GM23338 (cell line): ENCODE measurements around the gene KIAA1328. TPM values are rescaled to one million over a fixed set of nuclear protein-coding genes. Genes with fewer than 3 reads are reported as not detected.

Experiments used
- ATAC-seq: fragments of 200-7000 bp; cut with Tn5 transposase; 3 replicates; pipeline ENCODE4 v1.9.1; 2020
- DNase-seq: peaks from one replicate; pipeline ENCODE4 v3.0.0-alpha.2; 2015; ENCODE audit warnings: low spot score
- H2AFZ ChIP-seq: fragments of 200-600 bp; sonication (generic); 2 replicates; pipeline ENCODE4 v1.8.0; 2016; ENCODE audit warnings: antibody characterized with exemption, mild to moderate bottlenecking, moderate library complexity
- H3F3A ChIP-seq: fragments of 200-600 bp; sonication (generic); replicated peaks from 2 replicates; pipeline ENCODE4 v1.8.0; 2017; ENCODE audit warnings: antibody characterized with exemption, mixed run types, low read depth
- H3K27ac ChIP-seq: fragments of 200-600 bp; sonication (generic); 2 replicates; pipeline ENCODE4 v1.6.1; 2016; ENCODE audit warnings: low read depth
- H3K27me3 ChIP-seq: fragments of 200-600 bp; sonication (generic); 2 replicates; pipeline ENCODE4 v1.8.0; 2016; ENCODE audit warnings: mild to moderate bottlenecking, mixed run types, moderate library complexity; ENCODE audit not compliant: insufficient read depth
- H3K36me3 ChIP-seq: fragments of 200-600 bp; sonication (generic); 2 replicates; pipeline ENCODE4 v1.8.0; 2016; ENCODE audit warnings: mild to moderate bottlenecking; ENCODE audit not compliant: insufficient read depth
- H3K4me1 ChIP-seq: fragments of 200-600 bp; sonication (generic); 2 replicates; pipeline ENCODE4 v1.8.0; 2016; ENCODE audit warnings: mild to moderate bottlenecking, moderate library complexity; ENCODE audit not compliant: insufficient read depth
- H3K4me2 ChIP-seq: fragments of 200-600 bp; sonication (generic); 2 replicates; pipeline ENCODE4 v1.7.1; 2017; ENCODE audit warnings: mixed run types
- H3K4me3 ChIP-seq: fragments of 200-600 bp; sonication (generic); 2 replicates; pipeline ENCODE4 v1.6.1; 2016; ENCODE audit warnings: mixed run types
- H3K79me2 ChIP-seq: fragments of 200-600 bp; sonication (generic); replicated peaks from 2 replicates; pipeline ENCODE4 v1.8.0; 2017; ENCODE audit warnings: mild to moderate bottlenecking; ENCODE audit not compliant: insufficient read depth
- H3K9me2 ChIP-seq: fragments of 200-600 bp; sonication (generic); 2 replicates; pipeline ENCODE4 v1.8.0; 2017; ENCODE audit not compliant: insufficient read depth
- H4K20me1 ChIP-seq: fragments of 200-600 bp; sonication (generic); replicated peaks from 2 replicates; pipeline ENCODE4 v1.8.0; 2017; ENCODE audit warnings: mild to moderate bottlenecking; ENCODE audit not compliant: insufficient read depth
- H3K27ac Mint-ChIP-seq: 2 replicates; pipeline ENCODE4 v1.8.0; 2020; ENCODE audit warnings: inconsistent platforms, mild to moderate bottlenecking, moderate library complexity, mixed read lengths
- H3K27me3 Mint-ChIP-seq: 3 replicates; pipeline ENCODE4 v1.8.0; 2022; ENCODE audit warnings: low read depth, mild to moderate bottlenecking, moderate library complexity, mixed read lengths, inconsistent platforms; ENCODE audit not compliant: insufficient read depth, poor library complexity
- H3K36me3 Mint-ChIP-seq: 3 replicates; pipeline ENCODE4 v1.8.0; 2021; ENCODE audit warnings: low read depth, mild to moderate bottlenecking, inconsistent platforms, moderate library complexity, mixed read lengths
- H3K4me1 Mint-ChIP-seq: 3 replicates; pipeline ENCODE4 v1.8.0; 2020; ENCODE audit warnings: mild to moderate bottlenecking, inconsistent platforms, mixed read lengths
- H3K4me3 Mint-ChIP-seq: 3 replicates; pipeline ENCODE4 v1.8.0; 2021; ENCODE audit warnings: moderate library complexity, mild to moderate bottlenecking, inconsistent platforms, mixed read lengths
- H3K9me3 Mint-ChIP-seq: 3 replicates; pipeline ENCODE4 v1.8.0; 2020; ENCODE audit warnings: moderate library complexity, mild to moderate bottlenecking, inconsistent platforms, mixed read lengths
- CREB1 ChIP-seq: fragments of 250-450 bp; sonication (Bioruptor Pico); IDR thresholded peaks from 2 replicates; pipeline ENCODE4 v1.5.0; 2020; ENCODE audit warnings: low read depth, mild to moderate bottlenecking, moderate library complexity
- CTCF ChIP-seq, 2 experiments: fragments of 200-600 bp in 1 of 2; sonication (generic) in 1 of 2; conservative IDR thresholded peaks; 2 replicates each; pipeline versions ENCODE4 v1.5.1 to v1.6.1; 2016 to 2017; ENCODE audit warnings: antibody characterized with exemption in 2 of 2, low read depth in 2 of 2, mild to moderate bottlenecking in 2 of 2, moderate library complexity in 1 of 2
- ETS1 ChIP-seq: IDR thresholded peaks from 2 replicates; pipeline ENCODE4 v1.6.1; 2016; ENCODE audit warnings: antibody characterized with exemption
- EZH2 ChIP-seq: fragments of 200-600 bp; sonication (generic); IDR thresholded peaks from one replicate; pipeline ENCODE4 v1.8.0; 2017; ENCODE audit warnings: antibody characterized with exemption, mild to moderate bottlenecking, low read depth; ENCODE audit not compliant: unreplicated experiment
- EZH2phosphoT487 ChIP-seq: fragments of 200-600 bp; sonication (generic); IDR thresholded peaks from one replicate; pipeline ENCODE4 v1.8.1; 2018; ENCODE audit warnings: antibody characterized with exemption; ENCODE audit not compliant: unreplicated experiment
- JUNB ChIP-seq: IDR thresholded peaks from one replicate; pipeline ENCODE4 v1.6.1; 2016; ENCODE audit warnings: antibody characterized with exemption; ENCODE audit not compliant: unreplicated experiment
- NANOG ChIP-seq: IDR thresholded peaks from 2 replicates; pipeline ENCODE4 v1.6.1; 2016; ENCODE audit warnings: antibody characterized with exemption, borderline replicate concordance
- POLR2AphosphoS5 ChIP-seq: IDR thresholded peaks from 2 replicates; pipeline ENCODE4 v1.6.1; 2016; ENCODE audit warnings: antibody characterized with exemption, low read depth
- REST ChIP-seq: IDR thresholded peaks from one replicate; pipeline ENCODE4 v1.6.1; 2018; ENCODE audit warnings: antibody characterized with exemption; ENCODE audit not compliant: unreplicated experiment
- STAT1 ChIP-seq: IDR thresholded peaks from one replicate; pipeline ENCODE4 v1.6.1; 2016; ENCODE audit warnings: antibody characterized with exemption; ENCODE audit not compliant: unreplicated experiment
- ZNF331 ChIP-seq: fragments of 250-450 bp; sonication (Bioruptor Pico); IDR thresholded peaks from 2 replicates; pipeline ENCODE4 v1.5.0; 2020; ENCODE audit warnings: low read depth, mild to moderate bottlenecking, moderate library complexity
- polyA plus RNA-seq: library from polyadenylated mRNA; unstranded; fragments of >200 nt; fragmentation: Nextera tagmentation; extraction: Ambion mirVana; gene quantifications from 2 replicates; pipeline ENCODE4 v1.2.1, GENCODE V29; 2016
- total RNA-seq: library from RNA; depleted of rRNA; stranded (reverse); fragments of >200 nt; shearing (Covaris generic); gene quantifications from 2 replicates; pipeline ENCODE4 v1.2.3, GENCODE V29; 2014

KIAA1328 gene
- total and polyA plus RNA-seq, 2 experiments from 2014 or later: 5.2 to 8.4 TPM

GRCh38 chr18:36862182-36862581, 33.3 kb downstream of the KIAA1328 start (continued):
- TF ChIP-seq EZH2 (no peak), REST (no peak), EZH2phosphoT487 (no peak), ETS1 (no peak), ZNF331 (CRISPR knock-in tag) (no peak), CREB1 (CRISPR knock-in tag) (no peak), NANOG (no peak), POLR2AphosphoS5 (no peak), STAT1 (no peak), JUNB (no peak)

- Mint-ChIP-seq H3K27me3 (peaks cover 2% of the 10 kb centered on the region), H3K4me3 (no peak overlapping the region), H3K4me1 (peaks cover 7% of the 10 kb centered on the region), H3K36me3 (0 out of 3 replicates have a peak, but pooled peaks cover 3% of the 10 kb centered on the region), H3K9me3 (no peaks in the 10 kb centered on the region), H3K27ac (no peak overlapping the region)
- Histone ChIP-seq H3K27me3 (no peaks in the 10 kb centered on the region), H3K79me2 (no peaks in the 10 kb centered on the region), H2AFZ (no peak overlapping the region), H3K9me2 (no peaks in the 10 kb centered on the region), H3K4me1 (no peaks in the 10 kb centered on the region), H3F3A (no peaks in the 10 kb centered on the region), H3K4me3 (no peak overlapping the region), H3K4me2 (no peak overlapping the region), H3K36me3 (no peaks in the 10 kb centered on the region), H4K20me1 (no peaks in the 10 kb centered on the region), H3K27ac (no peak overlapping the region)
- TF ChIP-seq EZH2: no peak
- no peak for TF ChIP-seq POLR2AphosphoS5
- TF ChIP-seq JUNB: no peak
- TF ChIP-seq ZNF331 (CRISPR knock-in tag): no peak
- no peak for TF ChIP-seq ETS1
- no peak for TF ChIP-seq CTCF (conservative IDR thresholded peaks at IDR 0.05; ENCODE audit: low read depth in 2 of 2)
- no peak for TF ChIP-seq STAT1
- no peak for TF ChIP-seq REST
- no peak for DNase-seq
- no peak for ATAC-seq
Observed at GRCh38 chr18:36867056-36867455, 38.1 kb downstream of the KIAA1328 start.
